Forelimb muscle (tissue), 1 donor: Measurements from ENCODE around the gene C15orf61. TPM values are rescaled to one million over a fixed set of nuclear protein-coding genes. Genes with fewer than 3 reads are reported as not detected.

ENCODE experiments used
- DNase-seq: peaks from one replicate; pipeline ENCODE4 v3.0.0-alpha.2; 2013; ENCODE audit warnings: low read depth
- polyA plus RNA-seq: library from polyadenylated mRNA; unstranded; fragments of 120-200 nt; gene quantifications from one replicate; pipeline ENCODE4 v1.2.1, GENCODE V29; 2013; ENCODE audit not compliant: insufficient read length

Gene C15orf61
- polyA plus RNA-seq, 1 donor = 7.7 TPM

GRCh38 chr15:67549736-67550135 is 28.8 kb downstream of the C15orf61 start:
- no peak for DNase-seq

GRCh38 chr15:67550522-67550921 is 29.6 kb downstream of the C15orf61 start:
- no peak for DNase-seq

- DNase-seq = no peak
Observed at GRCh38 chr15:67551207-67551743, 30.3 kb downstream of the C15orf61 start.

- DNase-seq = no peak
Observed at GRCh38 chr15:67554580-67554979, 33.6 kb downstream of the C15orf61 start.

- DNase-seq = no peak
Observed at GRCh38 chr15:67556976-67557570, 36.1 kb downstream of the C15orf61 start.

GRCh38 chr15:67558502-67558901 is 37.6 kb downstream of the C15orf61 start:
- DNase-seq = no peak

GRCh38 chr15:67559158-67559557 is 38.2 kb downstream of the C15orf61 start:
- no peak for DNase-seq

GRCh38 chr15:67559576-67559975 is 38.6 kb downstream of the C15orf61 start:
- no peak for DNase-seq

GRCh38 chr15:67560320-67560719 is 39.4 kb downstream of the C15orf61 start:
- no peak for DNase-seq

GRCh38 chr15:67563092-67563491 is 42.2 kb downstream of the C15orf61 start:
- no peak for DNase-seq

GRCh38 chr15:67564021-67564967 is 43.4 kb downstream of the C15orf61 start:
- DNase-seq = no peak

GRCh38 chr15:67564968-67565345 is 44.0 kb downstream of the C15orf61 start:
- no peak for DNase-seq

GRCh38 chr15:67569668-67570067 is 48.7 kb downstream of the C15orf61 start:
- DNase-seq = no peak

- DNase-seq = no peak
Observed at GRCh38 chr15:67570875-67571647, 50.1 kb downstream of the C15orf61 start.

GRCh38 chr15:67571648-67572415 is 50.9 kb downstream of the C15orf61 start:
- DNase-seq = no peak

GRCh38 chr15:67573194-67573593 is 52.3 kb downstream of the C15orf61 start:
- no peak for DNase-seq

- no peak for DNase-seq
Observed at GRCh38 chr15:67575039-67575502, 54.1 kb downstream of the C15orf61 start.

- no peak for DNase-seq
Observed at GRCh38 chr15:67578020-67578600, 57.2 kb downstream of the C15orf61 start.

- DNase-seq = no peak
Observed at GRCh38 chr15:67579164-67579563, 58.2 kb downstream of the C15orf61 start.
